Measurements from ENCODE around the gene SLC35E4. TPM values are rescaled to one million over a fixed set of nuclear protein-coding genes. Genes with fewer than 3 reads are reported as not detected.

Gene SLC35E4
- total and polyA plus RNA-seq, 5 donors, result 2.5 to 4.0 (median 2.9) TPM

GRCh38 chr22:30691204-30691603 lies 55.6 kb downstream of the SLC35E4 start:
- intact Hi-C loops (cut with DNase I), result loop anchor here in 1 of 4 donors (10.0 kb wide), 2 partner anchors 46 to 64 kb away; no protein-coding TSS in a partner anchor
- ATAC-seq, result no peak
- WGBS, result 69% methylated on average over 1 of the region's 1 CpG

DNA sequence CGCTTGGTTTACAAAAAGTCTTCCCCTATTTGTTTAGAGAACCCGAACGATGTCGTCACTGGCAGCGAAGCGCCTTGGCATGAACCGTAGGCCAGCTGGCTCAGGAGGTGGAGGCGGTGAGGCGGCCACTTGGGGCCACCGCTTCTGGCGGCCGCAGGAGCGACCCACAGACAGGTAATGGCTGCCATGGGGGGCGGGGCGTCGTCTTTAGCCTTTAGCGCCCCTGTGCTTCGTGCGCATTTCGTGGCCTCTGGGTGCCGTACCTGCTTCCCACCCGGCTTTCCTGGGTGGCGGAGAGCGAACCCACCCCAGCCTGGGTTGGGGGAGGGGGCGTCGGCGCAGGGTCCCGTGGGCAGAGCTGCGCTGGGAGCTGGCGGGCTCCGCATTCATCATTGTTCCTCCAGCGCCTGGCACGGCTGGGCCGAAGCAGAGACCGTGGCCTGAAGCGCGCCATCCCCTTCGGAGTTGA lies 58.6 kb downstream of the SLC35E4 start:
- intact Hi-C loops (cut with DNase I), result loop anchor here in 1 of 4 donors (10.0 kb wide), 2 partner anchors 49 to 61 kb away; no protein-coding TSS in a partner anchor
- peak overlapping the region; percentile 63 for H3K27ac ChIP-seq (ENCODE audit: low read length)
- ATAC-seq (peak; percentile 53 to 65), DNase-seq (peak; percentile 22 to 74 (median 72))
- 1% methylated on average over 37 of the region's 38 CpGs for WGBS
- no peaks in the 10 kb centered on the region for H3K27me3 ChIP-seq (ENCODE audit: control insufficient read depth, insufficient read depth)
- no peaks in the 10 kb centered on the region for H3K9me3 ChIP-seq (ENCODE audit: control insufficient read depth, low read length)
- peak overlapping the region; percentile 42 for H3K4me3 ChIP-seq (ENCODE audit: low read length)
- no peaks in the 10 kb centered on the region for H3K4me1 ChIP-seq (ENCODE audit: control insufficient read depth, insufficient read depth, low read length)

More at GRCh38 chr22:30691204-30691603, 55.6 kb downstream of the SLC35E4 start:
- no peaks in the 10 kb centered on the region for H3K9me3 ChIP-seq (ENCODE audit: control insufficient read depth, low read length)
- H3K4me1 ChIP-seq (ENCODE audit: control insufficient read depth, insufficient read depth, low read length), result no peaks in the 10 kb centered on the region
- no peak overlapping the region for H3K4me3 ChIP-seq (ENCODE audit: low read length)
- no peaks in the 10 kb centered on the region for H3K27me3 ChIP-seq (ENCODE audit: control insufficient read depth, insufficient read depth)
- H3K27ac ChIP-seq (ENCODE audit: low read length), result no peak overlapping the region
- DNase-seq, result no peak

DNA sequence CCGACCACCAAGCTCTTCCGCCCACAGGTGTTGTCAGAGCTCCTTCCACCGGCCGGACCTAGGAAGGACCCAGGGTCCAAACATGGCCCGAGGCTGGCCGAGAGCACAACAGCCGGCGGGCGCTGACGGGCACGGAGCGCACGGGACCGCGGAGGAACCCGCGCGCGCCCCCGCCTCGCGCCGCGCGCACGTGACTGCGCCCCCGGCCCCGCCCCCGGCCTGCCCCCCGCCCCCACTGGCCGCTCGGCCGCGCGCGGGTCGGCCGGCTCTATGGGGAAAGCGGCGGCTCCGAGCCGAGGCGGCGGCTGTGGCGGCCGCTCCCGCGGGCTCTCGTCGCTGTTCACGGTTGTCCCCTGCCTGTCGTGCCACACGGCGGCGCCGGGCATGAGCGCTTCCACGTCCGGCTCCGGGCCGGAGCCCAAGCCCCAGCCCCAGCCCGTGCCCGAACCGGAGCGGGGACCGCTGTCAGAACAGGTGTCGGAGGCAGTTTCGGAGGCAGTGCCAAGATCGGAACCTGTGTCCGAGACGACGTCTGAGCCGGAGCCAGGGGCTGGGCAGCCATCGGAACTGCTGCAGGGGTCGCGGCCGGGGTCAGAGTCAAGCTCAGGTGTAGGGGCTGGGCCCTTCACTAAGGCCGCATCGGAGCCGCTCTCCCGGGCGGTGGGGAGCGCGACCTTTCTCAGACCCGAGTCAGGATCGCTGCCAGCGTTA lies 59.2 kb downstream of the SLC35E4 start, which contains the start of gene OSBP2:
Gene OSBP2, plus strand, starts transcription at position 235 of the 711 bp plus-strand sequence. Its CDS starts 36 bp downstream, at position 271.
- H3K27ac ChIP-seq (ENCODE audit: low read length), result peak within 1 kb of the TSS; percentile 63
- H3K4me3 ChIP-seq (ENCODE audit: low read length), result peak within 1 kb of the TSS; percentile 42
- ATAC-seq (peak; percentile 69 to 77), DNase-seq (peak; percentile 24 to 77 (median 75))
- intact Hi-C loops (cut with DNase I), result loop anchor here in 1 of 4 donors (10.0 kb wide), 2 partner anchors 50 to 60 kb away; no protein-coding TSS in a partner anchor
- 2% methylated on average over 87 of the region's 88 CpGs for WGBS
- H3K9me3 ChIP-seq (ENCODE audit: control insufficient read depth, low read length), result no peaks in the 10 kb centered on the region
- H3K4me1 ChIP-seq (ENCODE audit: control insufficient read depth, insufficient read depth, low read length), result no peaks in the 10 kb centered on the region
- no peaks in the 10 kb centered on the region for H3K27me3 ChIP-seq (ENCODE audit: control insufficient read depth, insufficient read depth)

- Histone ChIP-seq H3K4me3 (ENCODE audit: low read length) (peak overlapping the region; percentile 42), H3K9me3 (ENCODE audit: control insufficient read depth, low read length) (no peaks in the 10 kb centered on the region), H3K27me3 (ENCODE audit: control insufficient read depth, insufficient read depth) (no peaks in the 10 kb centered on the region), H3K4me1 (ENCODE audit: control insufficient read depth, insufficient read depth, low read length) (no peaks in the 10 kb centered on the region), H3K27ac (ENCODE audit: low read length) (no peak overlapping the region)
- DNase-seq, result peak in 1 of 3 donors; percentile 61
- ATAC-seq, result peak in 1 of 2 donors; percentile 41
- 59% methylated on average over 15 of the region's 15 CpGs for WGBS
- intact Hi-C loops (cut with DNase I), result loop anchor here in 1 of 4 donors (10.0 kb wide), 2 partner anchors 51 to 59 kb away; no protein-coding TSS in a partner anchor
Observed at GRCh38 chr22:30695351-30695851, 59.8 kb downstream of the SLC35E4 start.

- no peak for ATAC-seq
- Histone ChIP-seq H3K27me3 (ENCODE audit: control insufficient read depth, insufficient read depth) (no peaks in the 10 kb centered on the region), H3K4me1 (ENCODE audit: control insufficient read depth, insufficient read depth, low read length) (no peaks in the 10 kb centered on the region), H3K9me3 (ENCODE audit: control insufficient read depth, low read length) (no peaks in the 10 kb centered on the region), H3K27ac (ENCODE audit: low read length) (no peak overlapping the region), H3K4me3 (ENCODE audit: low read length) (no peak overlapping the region)
- intact Hi-C loops (cut with DNase I), result loop anchor here in 1 of 4 donors (10.0 kb wide), 2 partner anchors 51 to 59 kb away; no protein-coding TSS in a partner anchor
- DNase-seq, result no peak
- 88% methylated on average over 7 of the region's 7 CpGs for WGBS
Observed at GRCh38 chr22:30695871-30696655, 60.5 kb downstream of the SLC35E4 start.

Other genes starting within 250 kb of the SLC35E4 start
- 10 to 100 TPM in 3 of 4 donors, 1 to 10 TPM in 1; 8.7 to 17.0 (median 12.7) TPM for gene RNF215, start 248.4 kb upstream of the SLC35E4 start, total RNA-seq
- gene RNF215, start 248.4 kb upstream of the SLC35E4 start, polyA plus RNA-seq, result 5.7 TPM
- 1 to 10 TPM; 2.0 to 5.5 (median 3.5) TPM for gene SEC14L2, start 238.8 kb upstream of the SLC35E4 start, total RNA-seq
- 1.6 TPM for gene SEC14L2, start 238.8 kb upstream of the SLC35E4 start, polyA plus RNA-seq
- 10 to 100 TPM; 15.5 to 29.3 (median 18.6) TPM for gene MTFP1, start 210.0 kb upstream of the SLC35E4 start, total RNA-seq
- gene MTFP1, start 210.0 kb upstream of the SLC35E4 start, polyA plus RNA-seq, result 38.9 TPM
- gene SEC14L3, start 163.8 kb upstream of the SLC35E4 start, total RNA-seq, result not detected
- not detected for gene SEC14L3, start 163.8 kb upstream of the SLC35E4 start, polyA plus RNA-seq
- not detected for gene SEC14L4, start 130.1 kb upstream of the SLC35E4 start, total RNA-seq
- gene SEC14L4, start 130.1 kb upstream of the SLC35E4 start, polyA plus RNA-seq, result not detected
- under 1 TPM; 0.17 to 0.40 (median 0.23) TPM for gene SEC14L6, start 89.0 kb upstream of the SLC35E4 start, total RNA-seq
- 0.20 TPM for gene SEC14L6, start 89.0 kb upstream of the SLC35E4 start, polyA plus RNA-seq
- under 1 TPM in 3 of 4 donors, not detected in 1; 0.17 to 0.93 (median 0.47) TPM for gene GAL3ST1, start 61.1 kb upstream of the SLC35E4 start, total RNA-seq
- 0.75 TPM for gene GAL3ST1, start 61.1 kb upstream of the SLC35E4 start, polyA plus RNA-seq
- gene PES1, start 43.9 kb upstream of the SLC35E4 start, total RNA-seq, result 10 to 100 TPM; 23.7 to 31.9 (median 23.8) TPM
- gene PES1, start 43.9 kb upstream of the SLC35E4 start, polyA plus RNA-seq, result 20.1 TPM
- 10 to 100 TPM; 10.9 to 33.4 (median 25.5) TPM for gene TCN2, start 28.6 kb upstream of the SLC35E4 start, total RNA-seq
- gene TCN2, start 28.6 kb upstream of the SLC35E4 start, polyA plus RNA-seq, result 14.3 TPM
- 1 to 10 TPM; 2.5 to 4.4 (median 3.5) TPM for gene DUSP18, start 32.1 kb downstream of the SLC35E4 start, total RNA-seq
- gene DUSP18, start 32.1 kb downstream of the SLC35E4 start, polyA plus RNA-seq, result 2.1 TPM
- 10 to 100 TPM in 2 of 4 donors, 1 to 10 TPM in 2; 4.1 to 12.3 (median 8.6) TPM for gene OSBP2, start 59.1 kb downstream of the SLC35E4 start, total RNA-seq
- gene OSBP2, start 59.1 kb downstream of the SLC35E4 start, polyA plus RNA-seq, result 7.8 TPM